ENCODE data around the gene LTBP3. TPM values are rescaled to one million over a fixed set of nuclear protein-coding genes. Genes with fewer than 3 reads are reported as not detected.

Gene LTBP3
- total and polyA plus RNA-seq, 2 of the 13 experiments (the other 11 are each of a cell fraction or from before 2014, with no cell fraction given) = 12.2 to 68.1 TPM

DNA sequence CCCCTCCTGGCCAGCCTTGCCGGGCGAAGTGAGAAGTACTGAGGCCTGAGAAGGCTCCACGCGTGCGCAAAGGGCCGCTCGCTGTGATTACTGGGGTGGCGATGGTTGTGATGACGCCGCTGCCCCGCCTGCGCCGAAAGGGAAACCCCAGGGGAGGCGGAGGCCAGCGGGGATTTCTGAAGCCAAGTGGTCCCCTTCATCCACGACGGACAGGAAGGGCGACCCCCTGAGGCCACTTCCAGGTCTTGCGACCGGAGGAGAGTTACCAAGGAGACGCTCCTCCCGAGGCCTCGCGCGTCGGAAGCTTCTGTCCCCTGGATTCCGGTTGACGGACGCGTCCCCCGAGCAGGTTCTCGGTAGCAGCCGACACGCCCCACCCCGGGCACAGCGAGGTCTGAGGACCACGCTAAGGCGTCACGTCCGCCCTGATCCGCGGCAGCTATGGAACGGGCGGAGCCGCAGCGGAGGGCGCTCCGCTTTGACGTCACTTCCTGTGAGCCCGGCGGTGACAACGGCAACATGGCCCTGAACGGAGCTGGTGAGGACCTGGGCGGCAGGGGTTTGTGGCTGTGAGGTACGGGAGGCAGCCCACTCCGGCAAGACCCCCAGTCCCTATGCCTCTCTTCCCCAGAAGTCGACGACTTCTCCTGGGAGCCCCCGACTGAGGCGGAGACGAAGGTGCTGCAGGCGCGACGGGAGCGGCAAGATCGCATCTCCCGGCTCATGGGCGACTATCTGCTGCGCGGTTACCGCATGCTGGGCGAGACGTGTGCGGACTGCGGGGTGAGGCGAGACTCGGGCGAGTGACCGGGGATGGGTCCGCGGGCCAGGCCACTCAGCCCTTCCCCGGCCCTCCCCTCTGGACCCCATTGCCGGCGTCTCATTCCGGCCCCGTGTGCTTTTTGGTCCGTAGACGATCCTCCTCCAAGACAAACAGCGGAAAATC lies 12.1 kb upstream of the LTBP3 start, which contains the start of gene ZNRD2 (continued):
- TF ChIP-seq, protein P1, sequence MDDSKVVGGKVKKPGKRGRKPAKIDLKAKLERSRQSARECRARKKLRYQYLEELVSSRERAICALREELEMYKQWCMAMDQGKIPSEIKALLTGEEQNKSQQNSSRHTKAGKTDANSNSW (CRISPR knock-in tag; IDR thresholded peaks at IDR 0.05; ENCODE audit: borderline replicate concordance) = peak; percentile 35; the same call in 1 of the 2 replicates
- peak; percentile 98 for TF ChIP-seq YEATS2 (CRISPR knock-in tag; IDR thresholded peaks at IDR 0.05; ENCODE audit: borderline replicate concordance)
- TF ChIP-seq RFX1 (IDR thresholded peaks at IDR 0.05) = peak; percentile 48
- TF ChIP-seq, protein P2, sequence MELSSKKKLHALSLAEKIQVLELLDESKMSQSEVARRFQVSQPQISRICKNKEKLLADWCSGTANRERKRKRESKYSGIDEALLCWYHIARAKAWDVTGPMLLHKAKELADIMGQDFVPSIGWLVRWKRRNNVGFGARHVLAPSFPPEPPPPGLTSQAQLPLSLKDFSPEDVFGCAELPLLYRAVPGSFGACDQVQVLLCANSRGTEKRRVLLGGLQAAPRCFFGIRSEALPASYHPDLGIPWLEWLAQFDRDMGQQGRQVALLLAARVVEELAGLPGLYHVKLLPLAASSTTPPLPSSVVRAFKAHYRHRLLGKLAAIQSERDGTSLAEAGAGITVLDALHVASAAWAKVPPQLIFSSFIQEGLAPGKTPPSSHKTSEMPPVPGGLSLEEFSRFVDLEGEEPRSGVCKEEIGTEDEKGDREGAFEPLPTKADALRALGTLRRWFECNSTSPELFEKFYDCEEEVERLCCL (CRISPR knock-in tag; IDR thresholded peaks at IDR 0.05; ENCODE audit: borderline replicate concordance) = no peak
- peak; percentile 98 for TF ChIP-seq HDAC1 (CRISPR knock-in tag; IDR thresholded peaks at IDR 0.05)
- no peak for TF ChIP-seq RORA (CRISPR knock-in tag; IDR thresholded peaks at IDR 0.05)
- TF ChIP-seq XBP1 (CRISPR knock-in tag; IDR thresholded peaks at IDR 0.05) = no peak
- TF ChIP-seq PAX8 (CRISPR knock-in tag; IDR thresholded peaks at IDR 0.05; ENCODE audit: borderline replicate concordance) = 0 out of 2 replicates have a peak, but pooled peaks have one; percentile 76
- TF ChIP-seq, protein P3, sequence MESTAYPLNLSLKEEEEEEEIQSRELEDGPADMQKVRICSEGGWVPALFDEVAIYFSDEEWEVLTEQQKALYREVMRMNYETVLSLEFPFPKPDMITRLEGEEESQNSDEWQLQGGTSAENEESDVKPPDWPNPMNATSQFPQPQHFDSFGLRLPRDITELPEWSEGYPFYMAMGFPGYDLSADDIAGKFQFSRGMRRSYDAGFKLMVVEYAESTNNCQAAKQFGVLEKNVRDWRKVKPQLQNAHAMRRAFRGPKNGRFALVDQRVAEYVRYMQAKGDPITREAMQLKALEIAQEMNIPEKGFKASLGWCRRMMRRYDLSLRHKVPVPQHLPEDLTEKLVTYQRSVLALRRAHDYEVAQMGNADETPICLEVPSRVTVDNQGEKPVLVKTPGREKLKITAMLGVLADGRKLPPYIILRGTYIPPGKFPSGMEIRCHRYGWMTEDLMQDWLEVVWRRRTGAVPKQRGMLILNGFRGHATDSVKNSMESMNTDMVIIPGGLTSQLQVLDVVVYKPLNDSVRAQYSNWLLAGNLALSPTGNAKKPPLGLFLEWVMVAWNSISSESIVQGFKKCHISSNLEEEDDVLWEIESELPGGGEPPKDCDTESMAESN (CRISPR knock-in tag; conservative IDR thresholded peaks at IDR 0.05) = 0 out of 2 replicates have a peak, but pooled peaks have one; percentile 36
- TF ChIP-seq NPAS2 (CRISPR knock-in tag; IDR thresholded peaks at IDR 0.05; ENCODE audit: borderline replicate concordance) = no peak
- TF ChIP-seq PAF1 (CRISPR knock-in tag; IDR thresholded peaks at IDR 0.05) = no peak
- no peak; the same call in 1 of the 2 replicates for TF ChIP-seq ZFP36L1 (CRISPR knock-in tag; IDR thresholded peaks at IDR 0.05)
- TF ChIP-seq TBL1XR1 (IDR thresholded peaks at IDR 0.05; ENCODE audit: borderline replicate concordance, low read length, partially characterized antibody) = no peak
- no peak for TF ChIP-seq ZNF569 (CRISPR knock-in tag; IDR thresholded peaks at IDR 0.05; ENCODE audit: borderline replicate concordance)
- TF ChIP-seq, protein P4, sequence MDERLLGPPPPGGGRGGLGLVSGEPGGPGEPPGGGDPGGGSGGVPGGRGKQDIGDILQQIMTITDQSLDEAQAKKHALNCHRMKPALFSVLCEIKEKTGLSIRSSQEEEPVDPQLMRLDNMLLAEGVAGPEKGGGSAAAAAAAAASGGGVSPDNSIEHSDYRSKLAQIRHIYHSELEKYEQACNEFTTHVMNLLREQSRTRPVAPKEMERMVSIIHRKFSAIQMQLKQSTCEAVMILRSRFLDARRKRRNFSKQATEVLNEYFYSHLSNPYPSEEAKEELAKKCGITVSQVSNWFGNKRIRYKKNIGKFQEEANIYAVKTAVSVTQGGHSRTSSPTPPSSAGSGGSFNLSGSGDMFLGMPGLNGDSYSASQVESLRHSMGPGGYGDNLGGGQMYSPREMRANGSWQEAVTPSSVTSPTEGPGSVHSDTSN (CRISPR knock-in tag; IDR thresholded peaks at IDR 0.05) = no peak
- no peak; the same call in 1 of the 2 replicates for TF ChIP-seq JUN (CRISPR knock-in tag; IDR thresholded peaks at IDR 0.05)
- TF ChIP-seq ZNF224 (CRISPR knock-in tag; IDR thresholded peaks at IDR 0.05) = 0 out of 2 replicates have a peak, but pooled peaks have one; percentile 70
- no peak for TF ChIP-seq NBN (conservative IDR thresholded peaks at IDR 0.05)
- TF ChIP-seq, protein P5, sequence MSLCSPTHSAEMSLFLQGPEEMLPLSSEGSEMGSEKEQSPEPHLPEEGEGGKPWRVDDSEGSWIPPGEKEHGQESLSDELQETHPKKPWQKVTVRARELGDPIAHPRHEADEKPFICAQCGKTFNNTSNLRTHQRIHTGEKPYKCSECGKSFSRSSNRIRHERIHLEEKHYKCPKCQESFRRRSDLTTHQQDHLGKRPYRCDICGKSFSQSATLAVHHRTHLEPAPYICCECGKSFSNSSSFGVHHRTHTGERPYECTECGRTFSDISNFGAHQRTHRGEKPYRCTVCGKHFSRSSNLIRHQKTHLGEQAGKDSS (CRISPR knock-in tag; IDR thresholded peaks at IDR 0.05; ENCODE audit: borderline replicate concordance, low read depth) = peak; percentile 70; the same call in 1 of the 2 replicates
- TF ChIP-seq ZBTB20 (CRISPR knock-in tag; IDR thresholded peaks at IDR 0.05; ENCODE audit: borderline replicate concordance, low read depth) = peak; percentile 76; the same call in 1 of the 2 replicates
- no peak for TF ChIP-seq SOX6 (IDR thresholded peaks at IDR 0.05)
- peak; percentile 71 for TF ChIP-seq SOX6 (CRISPR knock-in tag; IDR thresholded peaks at IDR 0.05)
